Measurements from ENCODE around the gene ATF6.

ATF6 gene

GRCh38 chr1:161838885-161839284, 72.8 kb downstream of the ATF6 start:
- DNase-seq: no peak

GRCh38 chr1:161839591-161839990, 73.5 kb downstream of the ATF6 start:
- DNase-seq: no peak

GRCh38 chr1:161840363-161840762, 74.2 kb downstream of the ATF6 start:
- DNase-seq: no peak

- DNase-seq: no peak
Observed at GRCh38 chr1:161843156-161843555, 77.0 kb downstream of the ATF6 start.

GRCh38 chr1:161844696-161845095, 78.6 kb downstream of the ATF6 start:
- DNase-seq: no peak

- DNase-seq: no peak
Observed at GRCh38 chr1:161848676-161849075, 82.6 kb downstream of the ATF6 start.

GRCh38 chr1:161849518-161849917, 83.4 kb downstream of the ATF6 start:
- DNase-seq: no peak

- no peak for DNase-seq
Observed at GRCh38 chr1:161855260-161855659, 89.1 kb downstream of the ATF6 start.

- DNase-seq: no peak
Observed at GRCh38 chr1:161858271-161858670, 92.2 kb downstream of the ATF6 start.

GRCh38 chr1:161863549-161863948, 97.4 kb downstream of the ATF6 start:
- DNase-seq: no peak

- DNase-seq: no peak
Observed at GRCh38 chr1:161864577-161864976, 98.5 kb downstream of the ATF6 start.

GRCh38 chr1:161866241-161866640, 100.1 kb downstream of the ATF6 start:
- no peak for DNase-seq

GRCh38 chr1:161868832-161869231, 102.7 kb downstream of the ATF6 start:
- no peak for DNase-seq

GRCh38 chr1:161869291-161869690, 103.2 kb downstream of the ATF6 start:
- DNase-seq: no peak

- no peak for DNase-seq
Observed at GRCh38 chr1:161872506-161872905, 106.4 kb downstream of the ATF6 start.

- no peak for DNase-seq
Observed at GRCh38 chr1:161879261-161879660, 113.1 kb downstream of the ATF6 start.

- no peak for DNase-seq
Observed at GRCh38 chr1:161884475-161884874, 118.4 kb downstream of the ATF6 start.

GRCh38 chr1:161885003-161885402, 118.9 kb downstream of the ATF6 start:
- peak; percentile 25 for DNase-seq

- no peak for DNase-seq
Observed at GRCh38 chr1:161885759-161886158, 119.6 kb downstream of the ATF6 start.

- no peak for DNase-seq
Observed at GRCh38 chr1:161886589-161886988, 120.5 kb downstream of the ATF6 start.

GRCh38 chr1:161887730-161888287, 121.7 kb downstream of the ATF6 start:
- DNase-seq: no peak

- DNase-seq: no peak
Observed at GRCh38 chr1:161890574-161890973, 124.5 kb downstream of the ATF6 start.

- no peak for DNase-seq
Observed at GRCh38 chr1:161899091-161899490, 133.0 kb downstream of the ATF6 start.

GRCh38 chr1:161900160-161900559, 134.0 kb downstream of the ATF6 start:
- no peak for DNase-seq

GRCh38 chr1:161902182-161902581, 136.1 kb downstream of the ATF6 start:
- DNase-seq: no peak
